ENCODE data around the gene ZNF330. TPM values are rescaled to one million over a fixed set of nuclear protein-coding genes. Genes with fewer than 3 reads are reported as not detected.

Gene ZNF330
- 76.5 TPM for polyA plus RNA-seq (2012; ENCODE audit: insufficient read depth, insufficient read length, low read depth)

GRCh38 chr4:141220691-141221659 lies at the start of gene ZNF330:
ZNF330 (plus strand) TSS chr4:141220895; CDS start chr4:141222372, 1,477 bp downstream.
- H3K27me3 ChIP-seq = no peaks in the 10 kb centered on the region
- peak; percentile 45 for TF ChIP-seq CTCF (IDR thresholded peaks at IDR 0.05; ENCODE audit: low read depth, low read length)
- peak within 1 kb of the TSS; percentile 94 for H3K4me3 ChIP-seq (ENCODE audit: low read depth, low read length)
- H3K9me3 ChIP-seq = no peaks in the 10 kb centered on the region
- peaks cover 3% of the 10 kb centered on the region for H3K4me1 ChIP-seq
- peaks cover 21% of the 10 kb centered on the region for H3K36me3 ChIP-seq
- DNase-seq = peak; percentile 94

- H3K36me3 ChIP-seq = no peaks in the 10 kb centered on the region
- no peak overlapping the region for H3K4me3 ChIP-seq (ENCODE audit: low read depth, low read length)
- H3K4me1 ChIP-seq = peaks cover 6% of the 10 kb centered on the region
- no peak for TF ChIP-seq CTCF (IDR thresholded peaks at IDR 0.05; ENCODE audit: low read depth, low read length)
- no peaks in the 10 kb centered on the region for H3K9me3 ChIP-seq
- DNase-seq = no peak
- no peaks in the 10 kb centered on the region; the same call in 1 of the 2 replicates for H3K27me3 ChIP-seq
Observed at GRCh38 chr4:141174457-141174856, 46.2 kb upstream of the ZNF330 start.

GRCh38 chr4:141177171-141177570 lies 43.5 kb upstream of the ZNF330 start:
- H3K36me3 ChIP-seq = no peaks in the 10 kb centered on the region
- no peak overlapping the region for H3K4me3 ChIP-seq (ENCODE audit: low read depth, low read length)
- DNase-seq = no peak
- TF ChIP-seq CTCF (IDR thresholded peaks at IDR 0.05; ENCODE audit: low read depth, low read length) = no peak
- no peaks in the 10 kb centered on the region for H3K9me3 ChIP-seq
- peaks cover 12% of the 10 kb centered on the region for H3K4me1 ChIP-seq
- H3K27me3 ChIP-seq = no peaks in the 10 kb centered on the region; the same call in 1 of the 2 replicates

- no peak for DNase-seq
- H3K4me3 ChIP-seq (ENCODE audit: low read depth, low read length) = no peak overlapping the region
Observed at GRCh38 chr4:141179474-141180373, 41.0 kb upstream of the ZNF330 start.

More at GRCh38 chr4:141179474-141180373, 41.0 kb upstream of the ZNF330 start:
- Histone ChIP-seq H3K4me1 (peaks cover 12% of the 10 kb centered on the region), H3K27me3 (no peaks in the 10 kb centered on the region), H3K9me3 (no peaks in the 10 kb centered on the region), H3K36me3 (no peaks in the 10 kb centered on the region)
- no peak for TF ChIP-seq CTCF (IDR thresholded peaks at IDR 0.05; ENCODE audit: low read depth, low read length)
